ENCODE results near the gene ZNF514. TPM values are rescaled to one million over a fixed set of nuclear protein-coding genes. Genes with fewer than 3 reads are reported as not detected.

Gene ZNF514
- total RNA-seq, 1 experiment from 2014 or later: 7.5 TPM

Other genes with a start within 250 kb of the ZNF514 start
- not detected in 2 replicates for gene MAL, start 134.1 kb downstream of the ZNF514 start, total RNA-seq (2014; rRNA removed; shearing (Covaris generic))
- 114 and 124 TPM in 2 replicates for gene MRPS5, start 38.0 kb downstream of the ZNF514 start, total RNA-seq (2014; rRNA removed; shearing (Covaris generic))
- 6.5 and 7.6 TPM in 2 replicates for gene ZNF2, start 6.0 kb upstream of the ZNF514 start, total RNA-seq (2014; rRNA removed; shearing (Covaris generic))
- gene ZNF892, start 47.7 kb upstream of the ZNF514 start, total RNA-seq (2014; rRNA removed; shearing (Covaris generic)): 1.2 and 1.3 TPM in 2 replicates
- gene PROM2, start 114.6 kb upstream of the ZNF514 start, total RNA-seq (2014; rRNA removed; shearing (Covaris generic)): not detected in 2 replicates
- 18.1 and 21.0 TPM in 2 replicates for gene KCNIP3, start 137.5 kb upstream of the ZNF514 start, total RNA-seq (2014; rRNA removed; shearing (Covaris generic))
- 47.8 and 51.7 TPM in 2 replicates for gene FAHD2A, start 242.9 kb upstream of the ZNF514 start, total RNA-seq (2014; rRNA removed; shearing (Covaris generic))